ENCODE results near the gene SMTN. TPM values are rescaled to one million over a fixed set of nuclear protein-coding genes. Genes with fewer than 3 reads are reported as not detected.
A peak's percentile ranks its signal among the peaks of the same experiment; 100 is the strongest.

The SMTN gene
- total and polyA plus RNA-seq, 9 of the 15 experiments (the other 6 are each of a cell fraction or from before 2014, with no cell fraction given) = 2.5 to 41.1 (median 16.1) TPM

DNA sequence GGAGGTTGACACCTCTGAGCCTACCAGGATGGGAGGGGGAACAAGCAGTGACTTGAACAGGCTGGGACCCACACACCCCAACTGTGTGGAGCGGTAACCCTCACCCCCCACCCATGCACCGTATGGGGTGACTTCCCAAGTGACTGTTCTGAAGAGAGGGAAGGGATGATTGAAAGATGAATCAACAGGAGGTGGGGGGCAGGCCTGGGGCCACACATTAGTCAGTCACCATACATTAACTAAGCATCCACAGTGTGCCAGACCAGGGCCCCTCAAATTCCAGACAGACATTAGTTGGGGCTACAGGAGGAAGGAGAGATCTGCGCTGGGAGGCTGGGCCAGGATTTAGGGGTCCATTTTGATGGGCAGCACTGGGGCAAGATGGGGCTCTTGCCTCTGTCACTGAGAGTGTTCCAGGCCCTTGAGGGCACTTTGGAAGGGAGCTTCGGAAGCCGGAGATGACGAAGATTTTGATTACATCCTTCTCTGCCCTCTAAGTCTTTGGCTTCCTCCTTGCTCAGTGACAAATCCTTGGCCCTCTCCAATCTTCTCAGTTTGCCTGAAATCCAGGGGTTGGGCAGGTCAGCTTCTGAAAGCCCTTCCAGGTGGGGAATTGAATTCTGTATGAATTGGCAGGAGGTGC is 966 bp downstream of the SMTN start:
- Histone ChIP-seq H3K4me1 (replicated peaks in 1 of 2; ENCODE audit: control insufficient read depth in 2 of 2, insufficient read depth in 2 of 2, low read length in 2 of 2) (peaks cover 33 to 58% of the 10 kb centered on the region in 2 experiments), H3K9me3 (replicated peaks; ENCODE audit: control insufficient read depth, insufficient read depth, low read depth, low read length) (no peaks in the 10 kb centered on the region), H3K4me3 (peak overlapping the region; percentile 53), H3K79me2 (ENCODE audit: control insufficient read depth, insufficient read depth, low read length) (peaks cover 22% of the 10 kb centered on the region), H3K36me3 (ENCODE audit: control insufficient read depth, insufficient read depth, low read length) (no peaks in the 10 kb centered on the region; the same call in 2 of the 3 replicates), H3K27ac (ENCODE audit: extremely low read depth, low read depth, low read length) (peak overlapping the region; percentile 41; the same call in 1 of the 3 replicates), H4K20me1 (replicated peaks; ENCODE audit: control insufficient read depth, insufficient read depth, low read length) (no peaks in the 10 kb centered on the region), H3K27me3 (ENCODE audit: control insufficient read depth in 2 of 2, insufficient read depth in 2 of 2, low read length in 2 of 2) (no peaks in the 10 kb centered on the region), H3K9ac (ENCODE audit: insufficient read depth in 1 of 2, low read depth in 2 of 2, low read length in 2 of 2) (peak overlapping the region; percentile 31 to 72; a peak in 3 of 4 replicates), H3K9me1 (ENCODE audit: control insufficient read depth, insufficient read depth, low read length) (peaks cover 5% of the 10 kb centered on the region), H2AFZ (ENCODE audit: low read depth, low read length) (no peak overlapping the region), H3K4me2 (ENCODE audit: insufficient read depth, low read length) (peak overlapping the region; percentile 80)
- ChIA-PET CTCF (ENCODE audit: low intra/inter-chr PET ratio) (interaction anchor here (0.8 to 1.2 kb wide), 3 partner anchors 133 to 319 kb away, joined by 3 to 5 read pairs (median 3); no protein-coding TSS in a partner anchor), POLR2A (interaction anchor here (0.8 to 1.9 kb wide), 7 partner anchors 13 to 147 kb away, joined by 3 to 6 read pairs (median 4); no protein-coding TSS in a partner anchor)
- ATAC-seq = no peak
- TF ChIP-seq FIP1L1 (IDR thresholded peaks at IDR 0.05; ENCODE audit: low read depth, low read length, poor library complexity, severe bottlenecking) (no peak), FOXK1 (CRISPR knock-in tag; IDR thresholded peaks at IDR 0.05; ENCODE audit: borderline replicate concordance) (no peak), ZKSCAN3 (CRISPR knock-in tag; IDR thresholded peaks at IDR 0.05) (no peak), EWSR1 (IDR thresholded peaks at IDR 0.05; ENCODE audit: borderline replicate concordance, low read depth, partially characterized antibody) (no peak)
- TF ChIP-seq, protein P1, sequence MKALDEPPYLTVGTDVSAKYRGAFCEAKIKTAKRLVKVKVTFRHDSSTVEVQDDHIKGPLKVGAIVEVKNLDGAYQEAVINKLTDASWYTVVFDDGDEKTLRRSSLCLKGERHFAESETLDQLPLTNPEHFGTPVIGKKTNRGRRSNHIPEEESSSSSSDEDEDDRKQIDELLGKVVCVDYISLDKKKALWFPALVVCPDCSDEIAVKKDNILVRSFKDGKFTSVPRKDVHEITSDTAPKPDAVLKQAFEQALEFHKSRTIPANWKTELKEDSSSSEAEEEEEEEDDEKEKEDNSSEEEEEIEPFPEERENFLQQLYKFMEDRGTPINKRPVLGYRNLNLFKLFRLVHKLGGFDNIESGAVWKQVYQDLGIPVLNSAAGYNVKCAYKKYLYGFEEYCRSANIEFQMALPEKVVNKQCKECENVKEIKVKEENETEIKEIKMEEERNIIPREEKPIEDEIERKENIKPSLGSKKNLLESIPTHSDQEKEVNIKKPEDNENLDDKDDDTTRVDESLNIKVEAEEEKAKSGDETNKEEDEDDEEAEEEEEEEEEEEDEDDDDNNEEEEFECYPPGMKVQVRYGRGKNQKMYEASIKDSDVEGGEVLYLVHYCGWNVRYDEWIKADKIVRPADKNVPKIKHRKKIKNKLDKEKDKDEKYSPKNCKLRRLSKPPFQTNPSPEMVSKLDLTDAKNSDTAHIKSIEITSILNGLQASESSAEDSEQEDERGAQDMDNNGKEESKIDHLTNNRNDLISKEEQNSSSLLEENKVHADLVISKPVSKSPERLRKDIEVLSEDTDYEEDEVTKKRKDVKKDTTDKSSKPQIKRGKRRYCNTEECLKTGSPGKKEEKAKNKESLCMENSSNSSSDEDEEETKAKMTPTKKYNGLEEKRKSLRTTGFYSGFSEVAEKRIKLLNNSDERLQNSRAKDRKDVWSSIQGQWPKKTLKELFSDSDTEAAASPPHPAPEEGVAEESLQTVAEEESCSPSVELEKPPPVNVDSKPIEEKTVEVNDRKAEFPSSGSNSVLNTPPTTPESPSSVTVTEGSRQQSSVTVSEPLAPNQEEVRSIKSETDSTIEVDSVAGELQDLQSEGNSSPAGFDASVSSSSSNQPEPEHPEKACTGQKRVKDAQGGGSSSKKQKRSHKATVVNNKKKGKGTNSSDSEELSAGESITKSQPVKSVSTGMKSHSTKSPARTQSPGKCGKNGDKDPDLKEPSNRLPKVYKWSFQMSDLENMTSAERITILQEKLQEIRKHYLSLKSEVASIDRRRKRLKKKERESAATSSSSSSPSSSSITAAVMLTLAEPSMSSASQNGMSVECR (CRISPR knock-in tag; IDR thresholded peaks at IDR 0.05) = 0 out of 2 replicates have a peak, but pooled peaks have one; percentile 32
- intact Hi-C loops (cut with micrococcal nuclease) = no loop called here
- no peak for FAIRE-seq
- in situ Hi-C loops (cut with MboI) = loop anchor here (10.0 kb wide), 1 partner anchor 317 kb away; no protein-coding TSS in a partner anchor
- no peak for DNase-seq (ENCODE audit: extremely low read depth in 1 of 4, low spot score in 3 of 4)
- 50% methylated on average over 6 of the region's 6 CpGs for WGBS (ENCODE audit: insufficient coverage, low coverage, missing lambda C conversion rate)
- no TSS peak for BruUV-seq (replicated peaks)

All from K562 (cell line).